B cell (primary cell): ENCODE data around the gene MYOD1.

ENCODE experiments used
- EZH2 ChIP-seq: IDR thresholded peaks from 2 replicates; pipeline ENCODE4 v1.6.1; 2012; ENCODE audit warnings: borderline replicate concordance, low read depth, mild to moderate bottlenecking, moderate library complexity, low read length; ENCODE audit not compliant: insufficient read depth, poor library complexity, severe bottlenecking
- TF ChIP-seq, protein P1 (sequence below): fragments of 200-600 bp; IDR thresholded peaks from one replicate; pipeline ENCODE4 v1.8.0; 2022; ENCODE audit warnings: antibody characterized with exemption, mild to moderate bottlenecking

GRCh38 chr11:17694494-17695110, 24.8 kb upstream of the MYOD1 start:
- TF ChIP-seq, protein P1, sequence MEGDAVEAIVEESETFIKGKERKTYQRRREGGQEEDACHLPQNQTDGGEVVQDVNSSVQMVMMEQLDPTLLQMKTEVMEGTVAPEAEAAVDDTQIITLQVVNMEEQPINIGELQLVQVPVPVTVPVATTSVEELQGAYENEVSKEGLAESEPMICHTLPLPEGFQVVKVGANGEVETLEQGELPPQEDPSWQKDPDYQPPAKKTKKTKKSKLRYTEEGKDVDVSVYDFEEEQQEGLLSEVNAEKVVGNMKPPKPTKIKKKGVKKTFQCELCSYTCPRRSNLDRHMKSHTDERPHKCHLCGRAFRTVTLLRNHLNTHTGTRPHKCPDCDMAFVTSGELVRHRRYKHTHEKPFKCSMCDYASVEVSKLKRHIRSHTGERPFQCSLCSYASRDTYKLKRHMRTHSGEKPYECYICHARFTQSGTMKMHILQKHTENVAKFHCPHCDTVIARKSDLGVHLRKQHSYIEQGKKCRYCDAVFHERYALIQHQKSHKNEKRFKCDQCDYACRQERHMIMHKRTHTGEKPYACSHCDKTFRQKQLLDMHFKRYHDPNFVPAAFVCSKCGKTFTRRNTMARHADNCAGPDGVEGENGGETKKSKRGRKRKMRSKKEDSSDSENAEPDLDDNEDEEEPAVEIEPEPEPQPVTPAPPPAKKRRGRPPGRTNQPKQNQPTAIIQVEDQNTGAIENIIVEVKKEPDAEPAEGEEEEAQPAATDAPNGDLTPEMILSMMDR, result no peak
- TF ChIP-seq EZH2, result no peak
